Immature natural killer cell (primary cell): Measurements from ENCODE around the gene CUL4A. TPM values are rescaled to one million over a fixed set of nuclear protein-coding genes. Genes with fewer than 3 reads are reported as not detected.

ENCODE experiments used
- polyA plus RNA-seq, 3 donors: library from polyadenylated mRNA; unstranded; fragments of 300-500 nt; fragmentation: Illumina TruSeq; gene quantifications; one replicate each; pipeline ENCODE4 v1.2.3, GENCODE V29; 2021

The CUL4A gene
- polyA plus RNA-seq, 3 donors from 2014 or later, result 27.8 to 56.4 (median 53.3) TPM

Other genes with a start within 250 kb of the CUL4A start
- gene MCF2L, start 240.4 kb upstream of the CUL4A start, polyA plus RNA-seq, result under 1 TPM in 1 of 3 donors, not detected in 2; 0.82 TPM
- gene F7, start 103.8 kb upstream of the CUL4A start, polyA plus RNA-seq, result under 1 TPM in 1 of 3 donors, not detected in 2; 0.77 TPM
- gene F10, start 86.8 kb upstream of the CUL4A start, polyA plus RNA-seq, result not detected
- gene PROZ, start 51.0 kb upstream of the CUL4A start, polyA plus RNA-seq, result not detected
- gene PCID2, start 944 bp upstream of the CUL4A start, polyA plus RNA-seq, result 10 to 100 TPM; 47.8 to 63.2 (median 60.2) TPM
- 10 to 100 TPM; 23.4 to 48.9 (median 27.8) TPM for gene LAMP1, start 87.6 kb downstream of the CUL4A start, polyA plus RNA-seq
- under 1 TPM in 1 of 3 donors, not detected in 2; 0.17 TPM for gene GRTP1, start 154.5 kb downstream of the CUL4A start, polyA plus RNA-seq
- under 1 TPM in 2 of 3 donors, not detected in 1; 0.14 to 0.36 TPM for gene ADPRHL1, start 243.9 kb downstream of the CUL4A start, polyA plus RNA-seq